MG63 (cell line): ENCODE measurements around the gene OR8B4. TPM values are rescaled to one million over a fixed set of nuclear protein-coding genes. Genes with fewer than 3 reads are reported as not detected.
"Not testable (repeated sequence)": the region's sequence is repeated elsewhere in the genome, so short reads cannot be mapped to it uniquely, and the experiment has no call there.

Experiments
- DNase-seq: peaks from one replicate; pipeline ENCODE4 v3.0.0-alpha.2; 2020
- H3K27me3 ChIP-seq: fragments of 250-450 bp; sonication (Bioruptor Pico); 2 replicates; pipeline ENCODE4 v1.5.1; 2020; ENCODE audit warnings: mild to moderate bottlenecking, moderate library complexity
- H3K36me3 ChIP-seq: fragments of 250-450 bp; sonication (Bioruptor Pico); 2 replicates; pipeline ENCODE4 v1.5.1; 2020; ENCODE audit warnings: mild to moderate bottlenecking, moderate library complexity
- H3K4me3 ChIP-seq: fragments of 250-450 bp; sonication (Bioruptor Pico); 2 replicates; pipeline ENCODE4 v1.5.1; 2020; ENCODE audit warnings: mild to moderate bottlenecking, moderate library complexity
- H3K9me3 ChIP-seq: fragments of 250-450 bp; sonication (Bioruptor Pico); 2 replicates; pipeline ENCODE4 v1.5.1; 2020; ENCODE audit warnings: mild to moderate bottlenecking, moderate library complexity
- total RNA-seq: library from RNA; depleted of rRNA; stranded (reverse); fragments of >200 nt; shearing (Covaris generic); gene quantifications from 2 replicates; pipeline ENCODE4 v1.2.3, GENCODE V29; 2014; ENCODE audit warnings: low replicate concordance; rRNA removed

OR8B4 gene
- total RNA-seq: not detected in 2 replicates

GRCh38 chr11:124424384-124424921 is at the start of gene OR8B4:
TSS of gene OR8B4 (minus strand) at chr11:124424871. CDS start at chr11:124424871, 0 bp downstream.
- no peaks in the 10 kb centered on the region for H3K36me3 ChIP-seq
- no peak within 1 kb of the TSS for H3K4me3 ChIP-seq
- 0 out of 2 replicates have a peak, but pooled peaks cover 2% of the 10 kb centered on the region for H3K27me3 ChIP-seq
- DNase-seq: no peak
- no peaks in the 10 kb centered on the region for H3K9me3 ChIP-seq

DNA sequence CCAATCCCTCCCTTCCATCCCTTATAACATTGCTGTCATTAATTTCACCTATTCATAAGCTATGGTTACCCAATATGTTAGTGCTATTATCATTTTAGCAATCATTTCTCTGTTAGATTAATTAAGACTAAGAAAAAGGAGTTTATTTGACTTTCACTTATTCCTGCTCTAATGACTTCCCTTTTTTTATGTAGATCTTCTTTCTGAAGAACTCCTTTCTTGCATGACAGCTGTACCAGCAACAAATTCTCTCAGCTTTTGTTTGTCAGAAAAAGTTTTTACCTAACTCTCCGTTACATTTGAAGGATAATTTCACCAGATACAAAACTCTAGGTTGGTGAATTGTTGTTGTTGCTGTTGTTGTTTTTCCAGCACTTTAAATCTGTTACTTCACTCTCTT is 49.4 kb upstream of the OR8B4 start:
- no peak for DNase-seq
- Histone ChIP-seq H3K36me3 (no peaks in the 10 kb centered on the region), H3K9me3 (no peaks in the 10 kb centered on the region), H3K27me3 (peaks cover 7% of the 10 kb centered on the region; the same call in 1 of the 2 replicates), H3K4me3 (no peak overlapping the region)

DNA sequence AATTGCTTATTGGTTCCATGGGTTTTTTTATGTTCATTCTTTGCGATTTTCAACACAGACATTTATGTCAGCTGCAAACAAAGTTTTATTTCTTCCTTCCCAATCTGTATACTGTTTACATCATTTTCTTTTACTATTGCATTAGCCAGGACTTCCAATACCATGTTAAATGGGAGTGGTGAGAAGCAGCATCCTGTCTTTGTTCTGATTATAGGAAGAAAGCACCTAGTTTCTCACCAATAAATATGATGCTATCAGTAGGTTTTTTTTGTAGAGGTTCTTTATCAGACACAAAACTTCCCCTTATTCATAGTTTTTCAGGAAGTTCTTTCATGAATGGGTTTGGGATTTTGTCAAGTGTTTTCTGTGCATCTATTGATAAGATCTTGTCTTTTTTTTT is 48.8 kb upstream of the OR8B4 start:
- no peak overlapping the region for H3K4me3 ChIP-seq
- H3K36me3 ChIP-seq: no peaks in the 10 kb centered on the region
- DNase-seq: no peak
- peaks cover 7% of the 10 kb centered on the region; the same call in 1 of the 2 replicates for H3K27me3 ChIP-seq
- H3K9me3 ChIP-seq: no peaks in the 10 kb centered on the region

DNA sequence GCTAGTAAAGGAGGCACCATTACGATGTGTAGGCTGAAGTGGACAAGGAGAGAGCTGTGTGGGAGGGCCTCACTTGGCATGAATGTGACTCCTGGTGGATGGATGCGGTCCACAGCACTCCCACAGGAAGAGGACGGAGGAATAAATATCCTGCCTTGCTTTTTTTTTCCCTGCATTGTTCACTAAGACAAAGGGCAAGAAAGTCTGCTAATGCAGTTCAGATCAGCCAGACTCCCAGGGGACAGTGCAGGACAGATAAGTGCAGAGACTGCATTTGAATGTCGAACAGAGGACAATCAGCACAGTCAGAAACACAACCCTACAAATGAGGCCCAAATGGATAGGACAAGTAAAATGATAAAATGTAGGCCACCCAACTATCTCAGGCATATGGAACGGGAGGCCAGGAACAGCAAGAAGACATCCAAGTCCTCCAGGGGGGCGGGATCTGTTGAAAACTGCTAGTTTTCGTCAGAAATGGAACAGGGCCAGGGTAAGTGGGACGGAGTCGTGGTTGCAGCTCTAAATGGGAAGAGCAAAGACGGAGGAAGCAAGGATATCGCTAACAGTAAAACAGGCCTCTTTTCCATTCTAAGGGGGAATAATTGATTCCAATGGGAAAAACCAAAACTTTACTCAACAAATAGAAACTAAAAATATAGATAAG is 46.0 kb upstream of the OR8B4 start:
- H3K36me3 ChIP-seq: no peaks in the 10 kb centered on the region
- H3K27me3 ChIP-seq: peaks cover 3% of the 10 kb centered on the region; the same call in 1 of the 2 replicates
- H3K9me3 ChIP-seq: no peaks in the 10 kb centered on the region
- DNase-seq: no peak
- H3K4me3 ChIP-seq: no peak overlapping the region

DNA sequence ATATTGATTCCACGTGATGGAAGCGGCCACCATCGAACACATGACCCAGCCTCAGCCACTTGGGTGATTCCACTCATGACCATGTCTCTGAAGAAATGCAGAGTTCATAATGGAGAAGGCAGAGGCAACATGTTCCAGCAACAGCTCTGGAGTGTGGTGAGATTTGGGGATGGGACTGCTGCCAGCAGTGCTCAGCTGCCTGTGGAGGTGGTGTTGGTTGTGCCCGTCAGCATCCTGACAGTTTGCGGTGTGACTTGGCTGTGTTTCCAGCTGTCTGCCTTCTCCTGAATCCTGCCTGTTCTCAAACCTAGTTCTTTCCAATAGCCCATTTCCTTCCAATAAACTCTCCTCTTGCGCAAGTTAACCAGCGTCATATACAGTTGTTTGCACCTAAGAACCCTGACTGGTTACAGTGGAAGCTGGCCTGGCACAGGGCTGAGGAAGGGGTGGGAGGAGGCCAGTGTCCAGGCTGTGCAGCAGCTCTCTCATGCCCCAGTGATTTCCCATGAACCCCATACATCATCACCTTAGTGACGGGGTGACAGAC is 42.8 kb upstream of the OR8B4 start:
- DNase-seq: peak; percentile 10
- no peaks in the 10 kb centered on the region for H3K36me3 ChIP-seq
- H3K27me3 ChIP-seq: no peaks in the 10 kb centered on the region
- no peaks in the 10 kb centered on the region for H3K9me3 ChIP-seq
- H3K4me3 ChIP-seq: no peak overlapping the region

GRCh38 chr11:124465368-124465767 is 40.7 kb upstream of the OR8B4 start:
- no peak for DNase-seq
- Histone ChIP-seq H3K36me3 (no peaks in the 10 kb centered on the region), H3K9me3 (no peaks in the 10 kb centered on the region), H3K27me3 (no peaks in the 10 kb centered on the region), H3K4me3 (no peak overlapping the region)

- Histone ChIP-seq H3K4me3 (no peak overlapping the region), H3K36me3 (no peaks in the 10 kb centered on the region), H3K27me3 (no peaks in the 10 kb centered on the region), H3K9me3 (peaks cover 2% of the 10 kb centered on the region; the same call in 1 of the 2 replicates)
- no peak for DNase-seq
These were observed 39.3 kb upstream of the OR8B4 start for GRCh38 chr11:124463990-124464389.

DNA sequence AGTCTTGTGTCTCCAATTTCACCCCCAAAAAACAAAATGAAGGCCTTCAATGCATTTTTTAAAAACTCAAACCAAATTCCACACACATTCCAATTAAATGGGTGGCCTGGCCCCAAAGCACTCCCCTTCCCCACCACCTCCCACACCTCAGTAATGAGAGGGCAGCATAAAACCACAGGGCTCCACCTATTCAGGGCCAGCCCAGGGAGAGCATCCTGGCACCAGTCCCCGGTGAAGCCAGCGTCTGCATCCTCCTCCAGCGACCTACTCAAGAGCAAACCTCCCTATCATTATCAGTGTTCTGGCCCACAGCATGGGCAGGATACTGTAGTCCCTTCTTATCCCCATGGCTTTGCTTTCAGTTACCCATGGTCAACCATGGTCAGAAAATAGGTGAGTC is 38.7 kb upstream of the OR8B4 start:
- H3K9me3 ChIP-seq: peaks cover 2% of the 10 kb centered on the region; the same call in 1 of the 2 replicates
- no peak overlapping the region for H3K4me3 ChIP-seq
- H3K36me3 ChIP-seq: no peaks in the 10 kb centered on the region
- no peak for DNase-seq
- no peaks in the 10 kb centered on the region for H3K27me3 ChIP-seq

- no peaks in the 10 kb centered on the region for H3K27me3 ChIP-seq
- DNase-seq: no peak
- H3K4me3 ChIP-seq: no peak overlapping the region
- H3K9me3 ChIP-seq: peaks cover 2% of the 10 kb centered on the region; the same call in 1 of the 2 replicates
- H3K36me3 ChIP-seq: no peaks in the 10 kb centered on the region
These were observed 35.8 kb upstream of the OR8B4 start for GRCh38 chr11:124460459-124460858.

- not testable (repeated sequence) for H3K9me3 ChIP-seq, DNase-seq, H3K27me3 ChIP-seq, H3K36me3 ChIP-seq, H3K4me3 ChIP-seq
These were observed 34.7 kb upstream of the OR8B4 start for GRCh38 chr11:124459379-124459778.

GRCh38 chr11:124454552-124454951 is 29.9 kb upstream of the OR8B4 start:
- Histone ChIP-seq H3K9me3 (peaks cover 2% of the 10 kb centered on the region; the same call in 1 of the 2 replicates), H3K36me3 (no peaks in the 10 kb centered on the region), H3K4me3 (no peak overlapping the region), H3K27me3 (0 out of 2 replicates have a peak, but pooled peaks cover 2% of the 10 kb centered on the region)
- no peak for DNase-seq

GRCh38 chr11:124446916-124447315 is 22.2 kb upstream of the OR8B4 start:
- no peaks in the 10 kb centered on the region for H3K36me3 ChIP-seq
- H3K4me3 ChIP-seq: no peak overlapping the region
- no peak for DNase-seq
- no peaks in the 10 kb centered on the region for H3K9me3 ChIP-seq
- H3K27me3 ChIP-seq: no peaks in the 10 kb centered on the region

DNA sequence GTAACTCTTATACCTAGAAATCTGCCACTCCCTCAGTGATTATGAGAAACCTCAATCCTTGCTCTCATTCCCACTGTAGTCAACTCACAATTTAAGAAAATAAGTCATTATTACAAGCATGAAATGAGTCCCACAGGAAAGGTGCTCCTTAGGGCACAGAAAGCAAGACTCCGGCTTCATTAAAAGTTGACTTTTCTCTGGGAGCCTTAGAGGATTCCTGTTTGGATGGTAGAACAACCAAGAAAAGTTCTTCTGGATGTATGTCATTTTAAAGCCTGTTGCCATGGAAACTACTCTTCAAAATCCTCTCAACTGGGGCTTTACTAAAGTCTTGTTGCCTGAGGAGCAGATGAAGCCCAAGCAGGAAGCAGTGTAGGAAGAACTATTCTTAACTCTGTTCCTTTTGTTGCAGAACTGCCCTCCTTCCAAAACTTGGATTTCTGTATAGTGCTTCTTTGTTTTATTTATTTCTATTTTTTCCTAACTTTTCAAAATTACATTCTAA is 21.0 kb upstream of the OR8B4 start, which contains the start of gene OR8B8:
Gene OR8B8, minus strand, starts transcription at position 51 of the 505 bp plus-strand sequence. CDS start 4,611 bp downstream, outside the sequence.
- Histone ChIP-seq H3K27me3 (no peaks in the 10 kb centered on the region), H3K4me3 (no peak within 1 kb of the TSS), H3K9me3 (no peaks in the 10 kb centered on the region), H3K36me3 (no peaks in the 10 kb centered on the region)
- DNase-seq: no peak

DNA sequence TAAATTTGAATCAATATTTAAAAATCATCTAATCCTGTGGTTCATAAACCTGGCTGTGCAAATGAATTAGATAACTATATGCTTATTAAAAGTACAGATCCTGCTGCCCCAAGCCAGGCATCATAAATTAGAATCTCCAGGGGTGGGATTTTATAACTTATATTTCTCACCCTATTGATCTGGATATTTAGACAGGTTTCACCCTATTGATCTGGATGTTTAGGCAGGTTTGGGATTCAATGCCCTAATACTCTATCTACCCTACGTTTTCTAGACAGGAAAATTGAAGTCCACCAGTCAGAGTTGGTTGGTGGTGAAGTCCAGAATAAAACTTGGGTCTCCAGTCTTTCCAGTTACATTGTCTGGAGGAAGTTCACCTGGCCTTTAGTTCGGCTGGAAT is 18.2 kb upstream of the OR8B4 start:
- Histone ChIP-seq H3K4me3 (no peak overlapping the region), H3K27me3 (no peaks in the 10 kb centered on the region), H3K9me3 (no peaks in the 10 kb centered on the region), H3K36me3 (no peaks in the 10 kb centered on the region)
- no peak for DNase-seq

- H3K4me3 ChIP-seq: no peak overlapping the region
- H3K36me3 ChIP-seq: no peaks in the 10 kb centered on the region
- DNase-seq: no peak
- no peaks in the 10 kb centered on the region for H3K27me3 ChIP-seq
- no peaks in the 10 kb centered on the region for H3K9me3 ChIP-seq
These were observed 17.8 kb upstream of the OR8B4 start for GRCh38 chr11:124442442-124442841.

DNA sequence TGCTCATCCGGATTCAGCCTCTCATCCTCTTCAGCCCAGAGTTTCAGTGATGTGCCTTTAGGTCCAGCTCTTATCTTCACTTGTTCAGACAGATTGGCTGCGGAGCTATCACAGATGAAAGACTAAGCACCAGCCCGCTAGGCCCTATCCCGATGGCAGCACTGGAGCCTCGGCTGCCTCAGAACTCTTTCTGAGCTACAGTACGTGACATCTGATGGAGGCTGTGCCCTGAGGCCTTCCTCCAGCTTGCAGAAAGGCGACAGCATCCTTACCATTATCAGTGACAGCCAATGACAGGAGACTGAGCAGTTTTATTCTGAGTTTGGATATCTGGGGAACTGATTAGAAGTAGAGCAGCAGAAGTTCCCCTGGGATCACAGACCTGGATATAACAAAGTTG is 16.8 kb upstream of the OR8B4 start:
- Histone ChIP-seq H3K36me3 (no peaks in the 10 kb centered on the region), H3K9me3 (no peaks in the 10 kb centered on the region), H3K27me3 (0 out of 2 replicates have a peak, but pooled peaks cover 2% of the 10 kb centered on the region), H3K4me3 (no peak overlapping the region)
- DNase-seq: no peak

DNA sequence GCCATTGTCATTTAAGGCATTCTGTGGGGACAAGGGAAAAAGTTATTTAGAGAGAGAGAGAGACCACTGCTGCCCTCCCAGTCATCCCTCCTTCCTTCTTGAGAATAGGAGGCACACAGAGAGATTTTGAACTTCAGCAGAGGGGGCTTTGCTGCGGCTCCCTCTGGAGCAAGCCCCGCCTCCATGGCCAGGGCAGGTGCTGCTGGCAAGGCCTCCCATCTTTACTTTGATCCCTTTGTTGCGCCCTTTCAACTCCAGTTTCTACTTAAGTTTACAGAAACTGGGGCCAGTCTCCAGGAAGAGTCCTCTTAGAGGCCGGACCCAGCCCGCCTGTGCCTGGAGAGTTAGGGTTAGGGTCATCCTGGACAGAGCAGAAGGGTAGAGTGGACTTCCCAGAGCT is 16.4 kb upstream of the OR8B4 start:
- no peaks in the 10 kb centered on the region for H3K36me3 ChIP-seq
- DNase-seq: no peak
- no peak overlapping the region for H3K4me3 ChIP-seq

More for the DNA sequence above, 16.4 kb upstream of the OR8B4 start:
- Histone ChIP-seq H3K27me3 (0 out of 2 replicates have a peak, but pooled peaks cover 4% of the 10 kb centered on the region), H3K9me3 (no peaks in the 10 kb centered on the region)
